ENCODE data around the gene FHAD1.
"Not testable (repeated sequence)": the region's sequence is repeated elsewhere in the genome, so short reads cannot be mapped to it uniquely, and the experiment has no call there.

The FHAD1 gene

DNA sequence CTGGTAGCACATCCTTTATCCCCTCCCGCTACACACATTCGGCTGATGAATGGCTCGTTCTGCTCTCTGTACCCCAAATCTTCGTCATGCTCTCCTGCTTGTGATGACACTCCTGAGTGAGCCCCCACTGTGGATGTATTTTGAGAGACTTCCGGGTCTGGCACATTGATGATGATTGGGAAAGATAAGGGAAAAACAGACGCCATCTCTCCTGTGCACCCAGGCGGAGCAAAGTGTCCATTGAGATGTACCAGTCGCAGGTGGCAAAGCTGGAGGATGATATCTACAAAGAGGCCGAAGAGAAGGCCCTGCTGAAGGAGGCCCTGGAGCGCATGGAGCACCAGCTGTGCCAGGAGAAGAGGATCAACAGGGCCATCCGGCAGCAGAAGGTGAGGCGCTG, 134.8 kb downstream of the FHAD1 start:
- DNase-seq = no peak

DNA sequence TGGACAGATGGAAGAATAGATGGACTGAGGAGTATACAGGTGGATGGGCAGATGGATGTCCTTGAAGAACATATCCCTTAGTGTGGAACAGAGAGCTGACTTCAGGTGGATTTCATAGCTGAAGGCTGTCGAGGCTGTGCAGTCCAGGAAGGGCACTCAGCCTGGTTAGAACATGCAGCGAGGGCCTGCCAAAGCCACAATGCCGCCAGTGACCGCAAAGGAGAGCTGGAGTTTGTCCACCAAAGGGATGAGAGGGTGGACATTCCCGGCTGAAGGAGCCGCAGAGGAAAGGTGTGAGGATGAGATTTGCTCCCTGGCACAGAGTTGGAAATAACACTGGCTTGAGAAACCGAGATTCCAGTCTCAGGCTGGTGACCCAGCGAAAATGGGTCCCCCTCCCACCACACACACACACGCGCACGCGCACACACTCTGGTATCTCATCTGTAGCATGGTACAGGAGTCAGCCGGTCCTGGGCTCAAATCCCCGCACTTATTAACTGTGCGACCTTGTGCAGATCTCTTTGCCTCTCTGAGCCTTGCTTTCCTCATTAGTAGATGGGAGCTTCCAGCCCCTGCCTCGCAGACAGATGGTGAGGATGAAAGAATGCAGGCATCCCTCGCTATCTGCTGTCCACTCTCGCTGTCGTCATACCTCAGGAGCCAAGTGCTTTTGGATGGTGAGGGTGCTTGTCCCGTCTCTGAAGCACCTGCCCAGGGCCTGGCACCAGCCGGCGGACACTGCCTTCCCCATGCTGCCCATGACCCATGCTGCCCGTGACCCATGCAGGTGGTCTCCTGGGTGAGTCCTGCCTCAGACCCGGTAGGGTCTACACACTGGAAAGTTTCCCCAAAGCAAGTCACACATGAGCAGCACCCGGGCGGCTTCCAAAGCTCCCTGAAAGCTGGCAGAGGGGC, 135.8 kb downstream of the FHAD1 start:
- DNase-seq = no peak

DNA sequence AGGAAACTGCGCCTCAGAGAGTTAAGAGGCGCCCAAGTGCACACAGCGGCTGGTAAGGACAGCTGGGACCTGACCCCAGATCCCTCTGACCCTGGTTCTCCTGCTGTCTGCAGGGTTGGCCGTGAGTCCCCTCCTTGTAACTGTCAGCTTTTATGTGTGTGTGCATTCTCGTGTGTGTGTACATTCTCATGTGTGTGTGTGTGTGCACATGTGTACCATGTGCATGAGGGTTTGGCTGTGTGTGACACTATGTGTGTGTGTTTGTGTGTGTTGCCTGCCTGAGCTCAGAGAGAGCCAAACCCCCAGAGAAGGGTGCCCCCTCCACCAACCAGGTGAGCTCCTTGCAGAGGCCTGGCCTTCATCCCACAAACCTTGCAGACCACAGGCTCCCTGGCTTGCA, 136.8 kb downstream of the FHAD1 start:
- DNase-seq = no peak

DNA sequence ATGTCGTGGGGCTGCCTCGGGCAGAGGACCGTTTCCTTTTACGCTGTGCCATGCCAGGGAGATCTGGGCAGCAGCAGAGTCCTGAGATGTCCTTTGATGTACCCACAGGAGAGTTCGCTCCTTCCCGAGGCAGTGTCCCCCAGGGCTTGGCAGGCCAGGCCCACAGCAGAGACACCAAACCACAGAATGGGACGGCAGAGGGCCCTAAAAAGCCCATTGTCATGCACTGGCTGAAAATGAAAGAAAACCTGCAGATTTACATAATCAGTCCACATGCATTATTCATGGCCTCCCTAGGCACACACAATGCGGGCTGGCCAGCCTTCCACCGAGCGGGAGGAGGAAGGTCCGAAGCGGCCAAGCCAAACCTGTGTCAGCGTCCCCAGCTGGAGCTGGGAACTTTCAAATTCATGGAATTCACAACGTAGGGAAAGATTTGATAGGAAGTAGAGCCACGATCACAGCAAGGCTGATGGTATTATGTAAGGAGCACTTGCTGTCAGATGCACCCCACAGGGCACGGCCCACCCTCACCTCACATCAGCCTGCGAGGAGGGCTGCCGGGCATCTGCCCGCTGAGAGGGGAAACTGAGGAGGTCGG, 137.4 kb downstream of the FHAD1 start:
- no peak for DNase-seq

DNA sequence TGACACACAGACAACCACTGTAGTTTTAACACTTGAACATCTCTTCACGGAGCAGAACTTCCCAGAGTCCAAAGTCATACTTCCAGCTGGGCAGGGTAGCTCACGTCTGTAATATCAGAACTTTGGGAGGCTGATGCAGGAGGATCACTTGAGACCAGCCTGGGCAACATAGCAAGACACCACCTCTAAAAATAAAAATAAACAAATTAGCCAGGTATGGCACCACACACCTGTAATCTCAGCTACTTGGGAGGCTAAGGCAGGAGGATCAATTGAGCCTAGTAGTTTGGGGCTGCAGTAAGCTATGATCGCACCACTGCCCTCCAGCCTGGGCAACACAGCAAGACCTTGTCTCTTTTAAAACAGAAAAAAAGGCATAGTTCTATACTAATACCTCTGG, 138.4 kb downstream of the FHAD1 start:
- no peak for DNase-seq

DNA sequence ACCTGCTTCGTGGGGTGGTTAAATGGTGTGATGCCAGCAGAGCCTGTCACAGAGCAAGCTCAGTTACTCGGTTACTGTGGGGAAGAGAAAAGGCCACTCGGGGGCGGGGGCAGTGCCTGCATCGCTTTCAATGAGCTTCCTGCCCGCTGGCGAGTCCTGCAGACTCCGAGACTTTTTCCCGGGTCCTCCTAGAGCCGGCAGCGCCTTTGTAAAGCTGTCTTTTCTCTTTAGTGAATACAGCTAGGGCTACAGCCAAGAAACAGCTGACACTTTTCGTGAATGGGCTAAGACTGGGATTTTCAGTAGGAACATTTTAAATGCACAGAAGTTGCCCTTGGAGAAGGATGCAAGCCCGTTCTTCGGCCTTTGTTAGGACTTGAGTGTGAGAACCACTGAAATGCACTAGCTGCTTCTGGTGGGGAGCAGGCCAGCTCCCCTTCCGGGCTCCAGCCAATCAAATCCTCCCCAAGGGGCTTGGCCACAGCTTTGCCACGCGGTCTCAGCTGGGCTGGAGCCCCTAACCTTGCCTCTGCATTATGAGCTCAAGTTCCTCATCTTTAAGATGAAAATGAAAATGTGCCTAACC, 139.2 kb downstream of the FHAD1 start:
- no peak for DNase-seq

DNA sequence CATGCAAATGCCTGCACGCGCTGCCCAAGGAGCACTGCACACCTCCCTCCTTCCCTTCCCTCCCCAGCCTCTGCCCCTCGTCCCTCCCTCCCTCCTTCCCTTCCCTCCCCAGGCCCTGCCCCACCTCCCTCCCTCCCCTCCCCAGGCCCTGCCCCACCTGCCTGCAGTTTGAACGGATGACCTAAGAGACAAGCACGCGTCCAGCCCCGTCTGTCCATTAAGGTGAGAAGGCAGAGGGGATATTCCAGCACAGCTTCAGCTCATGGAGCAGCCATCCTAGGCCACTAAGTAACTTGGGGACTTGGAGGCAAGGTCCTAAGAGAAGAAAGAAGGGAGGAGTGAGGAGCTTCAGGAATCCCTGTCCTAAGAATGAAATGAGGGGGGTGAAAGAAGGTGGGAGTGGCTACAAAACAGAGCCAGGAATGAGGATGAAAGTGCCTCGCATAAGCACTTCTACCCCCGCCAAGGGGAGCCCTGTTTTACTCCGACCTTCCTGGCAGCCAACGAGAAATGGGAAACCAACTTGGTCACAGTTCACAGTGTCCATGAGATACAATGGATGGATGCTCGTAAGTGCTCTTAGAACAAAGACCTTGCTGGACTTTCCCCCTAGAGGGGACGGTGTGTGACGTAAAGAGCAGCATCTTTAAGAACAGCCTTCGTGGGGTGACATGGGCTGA, 141.3 kb downstream of the FHAD1 start:
- no peak for DNase-seq

DNA sequence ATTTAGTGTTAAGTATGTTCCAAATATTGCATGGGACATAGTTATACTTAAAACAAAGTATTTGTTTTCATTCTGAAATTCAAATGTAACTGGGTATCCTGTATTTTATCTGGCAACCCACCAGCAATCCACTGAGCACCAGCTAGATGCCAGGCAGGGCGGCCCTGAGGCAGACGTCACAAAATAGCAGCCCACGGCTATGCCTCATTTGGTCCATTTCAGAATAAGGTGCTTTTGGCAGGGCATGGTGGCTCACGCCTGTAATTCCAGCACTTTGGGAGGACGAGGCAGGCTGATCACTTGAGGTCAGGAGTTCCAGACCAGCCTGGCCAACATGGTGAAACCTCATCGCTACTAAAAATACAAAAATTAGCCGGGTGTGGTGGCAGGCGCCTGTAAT, 142.8 kb downstream of the FHAD1 start:
- DNase-seq = not testable (repeated sequence)

DNA sequence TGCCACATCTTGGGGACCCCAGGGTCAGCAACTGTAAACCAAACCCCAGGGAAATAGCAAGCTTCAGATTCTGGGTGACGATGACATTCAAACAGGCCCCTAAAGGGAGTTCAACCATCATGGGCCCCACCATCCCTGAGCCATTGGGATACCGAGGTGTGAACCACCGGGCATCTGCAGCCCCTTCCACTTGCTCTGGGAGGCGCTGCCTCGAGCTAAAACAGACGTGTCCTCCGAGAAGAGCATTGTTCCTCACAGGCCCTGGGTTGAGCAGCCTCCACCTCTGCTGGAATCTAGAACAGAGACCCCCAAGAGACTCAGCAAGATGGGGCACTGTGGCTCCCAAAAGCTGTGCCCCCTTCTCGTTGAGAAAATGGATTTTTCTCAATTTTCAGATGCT, 143.6 kb downstream of the FHAD1 start:
- DNase-seq = no peak

DNA sequence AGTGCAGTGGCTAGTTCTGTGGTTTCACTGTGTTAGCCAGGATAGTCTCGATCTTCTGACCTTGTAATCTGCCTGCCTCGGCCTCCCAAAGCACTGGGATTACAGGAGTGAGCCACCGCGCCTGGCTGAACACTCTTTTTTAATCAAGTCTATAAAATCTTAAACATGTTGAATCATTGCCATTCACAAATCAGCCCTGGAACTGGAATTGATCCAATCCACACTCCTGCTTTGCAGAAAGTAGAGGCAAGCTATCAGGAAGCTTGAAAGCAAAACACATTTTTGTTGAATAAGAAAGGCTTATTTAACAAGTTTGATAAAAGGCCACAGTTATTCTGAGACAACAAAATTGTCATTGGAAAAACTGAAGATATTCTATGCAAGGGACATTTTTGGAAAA, 144.3 kb downstream of the FHAD1 start:
- DNase-seq = no peak

DNA sequence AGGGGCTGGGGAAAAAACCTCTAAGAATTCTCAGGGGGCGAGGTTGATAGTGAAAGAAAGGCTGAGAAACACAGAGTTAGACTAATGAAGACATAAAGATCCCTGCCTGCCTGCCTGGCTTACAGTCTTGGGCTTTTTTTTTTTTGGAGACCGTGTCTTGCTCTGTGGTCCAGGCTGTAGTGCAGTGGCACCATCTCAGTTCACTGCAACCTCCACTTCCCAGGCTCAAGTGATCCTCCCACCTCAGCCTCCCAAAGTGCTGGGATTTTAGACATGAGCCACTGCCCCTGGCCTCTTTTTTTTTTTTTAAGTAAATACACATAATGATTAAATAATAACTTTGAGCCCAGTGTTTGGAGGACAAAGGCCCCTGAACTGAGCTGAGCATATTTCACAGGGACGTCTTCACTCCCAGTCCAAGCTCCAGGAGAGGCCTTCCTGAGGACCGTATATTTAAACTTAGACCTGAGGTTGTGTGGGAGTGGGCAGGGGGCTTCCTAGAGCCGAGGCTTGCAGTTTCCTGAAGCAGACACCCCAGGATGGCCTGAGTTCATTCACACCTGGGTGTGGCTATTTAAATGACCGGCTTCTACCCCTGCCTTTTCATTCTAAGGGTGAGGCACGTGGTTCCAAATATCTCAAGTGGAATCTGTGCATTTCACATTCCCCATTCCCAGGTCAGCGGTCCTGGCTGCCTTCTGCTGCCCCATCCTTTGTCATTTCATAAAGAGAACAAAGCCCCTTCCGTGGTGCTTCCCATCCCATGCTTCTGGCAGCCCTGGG, 146.6 kb downstream of the FHAD1 start:
- no peak for DNase-seq

DNA sequence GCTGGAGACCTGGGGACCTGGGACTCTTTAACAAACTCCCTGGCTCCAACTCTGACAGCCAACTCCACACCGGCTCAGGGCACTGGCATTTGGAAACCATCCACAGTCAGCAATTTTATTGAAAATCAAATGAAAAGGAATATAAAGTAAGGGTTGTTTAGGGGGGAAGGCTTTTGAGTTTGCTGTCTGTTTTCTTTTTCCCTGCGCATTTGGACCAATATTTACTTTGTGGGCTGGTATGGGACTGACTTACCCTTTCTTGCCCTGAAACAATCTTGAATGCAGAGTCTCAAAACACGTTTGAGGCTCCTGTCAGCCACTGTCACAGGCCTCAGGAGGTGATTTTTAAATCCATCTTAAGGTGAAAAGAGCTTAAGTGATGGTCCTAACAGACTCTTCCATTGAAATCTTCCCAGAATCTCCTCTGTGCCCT, 147.3 kb downstream of the FHAD1 start:
- DNase-seq = no peak

DNA sequence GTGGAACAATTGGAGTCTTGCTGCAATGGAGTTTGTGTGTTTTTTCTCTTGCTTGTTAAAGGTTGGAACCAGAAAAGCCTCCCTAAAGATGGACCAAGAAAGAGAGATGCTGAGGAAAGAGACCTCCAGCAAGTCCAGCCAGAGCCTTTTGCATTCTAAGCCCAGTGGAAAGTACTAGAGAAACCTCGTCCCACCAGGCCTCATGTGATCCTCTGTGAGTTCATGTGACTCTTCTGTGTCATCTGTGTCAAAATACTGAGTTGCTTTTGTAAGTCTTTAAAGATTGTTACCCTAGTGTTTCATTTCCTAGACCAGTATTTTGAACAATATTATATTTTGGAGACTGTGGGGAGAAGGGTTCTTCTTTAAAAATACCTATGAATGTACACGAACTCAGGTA, 150.2 kb downstream of the FHAD1 start:
- DNase-seq = no peak

DNA sequence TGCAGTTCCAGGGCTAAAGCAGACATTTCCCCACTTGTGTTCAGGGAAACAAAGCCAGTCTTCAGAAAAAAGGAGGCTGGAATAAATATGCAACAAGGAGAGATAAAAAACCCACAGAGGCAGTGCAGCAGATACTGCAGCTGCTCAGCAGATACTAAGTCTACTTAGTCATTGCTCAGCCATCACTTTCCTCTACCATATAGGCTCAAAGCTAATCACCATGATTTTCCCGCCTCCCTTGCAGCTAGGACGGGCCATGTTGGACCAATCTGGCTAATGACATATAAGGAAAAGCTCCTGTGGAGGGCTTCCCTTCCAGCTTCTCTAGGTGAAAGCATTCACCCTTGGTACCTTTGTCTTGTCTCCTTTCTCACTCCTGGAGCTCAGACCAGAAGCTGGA, 152.7 kb downstream of the FHAD1 start:
- DNase-seq = no peak

DNA sequence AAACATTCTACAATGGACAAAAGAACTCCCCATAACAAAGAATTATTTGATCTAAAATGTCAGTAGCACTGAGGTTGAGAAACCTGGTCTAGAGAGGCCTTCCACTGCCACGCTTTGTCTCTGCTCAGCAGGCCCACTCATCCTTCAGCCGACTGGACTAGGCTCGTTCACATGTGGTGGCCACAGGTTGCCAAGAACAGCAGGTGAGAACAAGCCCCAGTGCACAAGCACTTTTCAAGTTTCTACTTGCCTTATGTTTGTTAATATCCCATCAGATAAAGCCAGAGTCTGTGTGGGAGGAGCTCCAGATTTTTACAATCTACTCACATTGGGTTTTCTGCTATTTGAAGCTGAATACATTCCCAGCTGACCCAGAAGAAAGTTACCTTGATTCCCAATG, 153.6 kb downstream of the FHAD1 start:
- no peak for DNase-seq

DNA sequence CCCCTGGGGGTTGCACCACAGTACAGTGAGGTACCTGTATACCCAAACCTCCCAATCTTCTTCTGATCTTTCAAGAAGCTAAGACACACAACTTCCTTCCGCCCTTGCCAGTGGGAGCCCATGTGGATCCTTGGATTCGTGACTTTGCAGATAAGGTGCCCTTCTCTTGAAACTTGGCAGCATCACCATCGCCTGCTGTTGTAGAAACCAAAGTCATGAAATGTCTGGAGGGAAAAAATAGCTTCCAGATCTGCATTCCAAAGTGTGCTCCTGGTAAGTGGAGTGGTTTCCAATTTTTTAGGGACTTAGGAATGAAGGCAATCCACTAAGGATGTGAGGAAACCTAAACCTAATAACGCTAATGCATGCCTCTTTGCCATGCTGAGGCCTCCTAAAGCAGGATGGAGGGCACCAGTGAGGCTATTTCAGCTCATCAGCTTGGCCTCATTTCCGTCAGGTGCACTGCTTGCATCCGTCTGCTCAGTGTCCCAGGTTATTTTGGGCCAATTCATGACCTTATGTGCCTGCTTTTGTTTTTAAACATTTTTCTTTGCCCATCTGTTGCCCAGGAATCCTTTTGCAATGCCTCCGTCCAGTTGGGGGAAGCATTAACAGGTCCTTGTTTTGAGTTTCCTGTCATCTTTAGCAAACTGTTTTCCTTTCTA, 154.5 kb downstream of the FHAD1 start:
- no peak for DNase-seq

DNA sequence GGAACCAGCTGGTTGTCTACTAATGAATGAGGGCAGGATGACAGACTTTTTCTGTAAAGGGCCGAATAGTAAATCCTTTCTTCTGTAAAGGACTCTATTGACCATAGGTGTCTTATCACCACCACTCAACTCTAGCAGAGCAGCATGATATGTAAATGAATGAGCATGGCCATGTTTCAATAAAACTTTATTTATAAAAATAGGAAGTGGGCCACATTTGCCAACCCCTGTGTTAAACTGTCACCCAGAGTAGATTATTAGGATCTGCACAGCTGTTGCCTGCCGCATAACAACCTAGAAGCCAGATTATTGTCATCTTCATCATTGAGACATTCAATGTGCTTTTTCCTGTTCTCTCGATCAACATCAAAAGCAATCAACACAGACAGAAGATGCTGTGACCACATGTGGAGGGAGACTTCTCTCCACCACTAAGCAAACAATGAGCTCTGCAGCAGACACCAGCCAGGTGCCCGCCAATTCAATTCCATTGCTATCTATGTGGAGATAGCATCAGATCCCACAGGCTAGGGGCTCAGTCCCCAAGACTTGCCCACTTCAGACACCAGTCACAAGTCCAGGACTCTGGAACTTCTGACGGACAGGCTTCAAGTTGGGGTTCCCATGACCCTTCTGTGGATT, 155.9 kb downstream of the FHAD1 start:
- DNase-seq = no peak

DNA sequence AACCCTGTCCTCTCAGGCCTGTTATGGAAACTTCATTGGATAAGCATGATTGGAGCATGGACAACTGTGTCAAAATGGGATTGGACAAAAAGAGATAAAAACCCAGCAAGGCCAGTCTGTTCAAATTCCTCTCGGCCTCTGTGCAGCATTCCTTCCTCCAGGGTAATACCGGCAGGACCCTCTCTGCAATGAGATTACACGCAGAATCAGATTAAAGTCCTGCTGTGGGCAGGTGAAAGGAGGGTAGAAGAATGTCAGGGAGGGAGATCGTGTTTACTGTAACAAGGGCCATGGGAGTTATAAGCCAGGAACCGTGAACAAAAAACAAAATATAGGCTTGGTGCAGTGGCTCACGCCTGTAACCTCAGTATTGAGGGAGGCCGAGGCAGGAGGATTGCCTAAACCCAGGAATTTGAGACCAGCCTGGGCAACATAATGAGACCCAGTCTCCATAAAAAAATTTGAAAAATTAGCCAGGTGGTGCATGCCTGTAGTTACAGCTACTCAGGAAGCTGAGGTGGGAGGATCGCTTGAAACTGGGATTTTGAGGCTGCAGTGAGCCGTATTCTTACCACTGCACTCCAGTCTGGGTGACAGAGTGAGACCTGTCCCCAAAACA, 157.0 kb downstream of the FHAD1 start:
- DNase-seq = no peak

DNA sequence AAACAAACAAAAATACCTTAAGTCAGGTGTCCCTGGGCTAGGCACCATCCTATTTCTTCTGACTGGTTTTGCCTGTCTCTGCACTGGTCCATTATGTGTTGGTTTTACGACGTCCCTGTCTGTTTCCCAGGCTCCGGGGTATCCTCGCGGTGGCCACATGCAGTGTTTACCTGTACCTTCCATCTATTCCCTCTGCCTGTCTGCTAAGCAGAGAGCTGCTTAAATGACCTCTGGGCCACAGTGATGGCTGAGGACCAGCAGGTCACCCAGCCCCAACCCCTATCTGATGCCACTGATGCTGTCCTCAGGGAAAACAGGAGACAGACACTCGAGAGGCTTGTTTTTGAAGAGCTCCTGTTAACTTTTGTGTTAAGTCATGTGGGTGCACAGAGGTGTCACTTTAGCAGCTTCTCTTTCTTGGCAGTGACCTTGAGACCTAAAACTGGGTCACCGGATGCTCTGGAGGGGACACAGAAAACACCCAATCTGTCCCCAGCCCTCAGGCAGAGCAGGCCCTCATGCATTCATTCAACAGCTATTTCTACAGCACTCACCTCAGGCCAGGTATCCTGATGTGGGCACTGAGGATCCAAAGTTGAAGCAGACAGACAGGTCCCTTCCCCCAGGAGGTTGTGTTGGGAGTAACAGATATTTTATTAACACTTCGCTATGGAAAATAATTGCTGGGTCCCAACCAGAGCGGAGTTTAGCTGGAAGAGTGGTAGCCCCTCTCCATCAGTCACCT, 158.3 kb downstream of the FHAD1 start:
- no peak for DNase-seq
